GM06990 (cell line): Measurements from ENCODE around the gene PLOD3.

Experiments used
- DNase-seq: peaks from one replicate; pipeline ENCODE4 v3.0.0-alpha.2; 2011; ENCODE audit not compliant: insufficient read length; ENCODE audit errors: extremely low read depth
- H3K27me3 ChIP-seq: replicated peaks from 2 replicates; pipeline ENCODE4 v1.6.0; 2011; ENCODE audit warnings: low read length; ENCODE audit not compliant: control insufficient read depth, insufficient read depth
- H3K36me3 ChIP-seq: 2 replicates; pipeline ENCODE4 v1.5.1; 2011; ENCODE audit warnings: low read length; ENCODE audit not compliant: control insufficient read depth, insufficient read depth
- H3K4me3 ChIP-seq: replicated peaks from 2 replicates; pipeline ENCODE4 v1.5.1; 2011; ENCODE audit warnings: low read depth, mild to moderate bottlenecking, control low read depth, low read length
- CTCF ChIP-seq: IDR thresholded peaks from 2 replicates; pipeline ENCODE4 v1.5.1; 2011; ENCODE audit warnings: low read length, control low read depth, mild to moderate bottlenecking, inconsistent platforms; ENCODE audit not compliant: insufficient read depth, poor library complexity, severe bottlenecking

The PLOD3 gene

GRCh38 chr7:101170617-101171441 is 46.6 kb downstream of the PLOD3 start:
- H3K4me3 ChIP-seq = no peak overlapping the region
- DNase-seq = no peak
- no peak for TF ChIP-seq CTCF
- H3K36me3 ChIP-seq = no peaks in the 10 kb centered on the region
- peaks cover 1% of the 10 kb centered on the region for H3K27me3 ChIP-seq

- TF ChIP-seq CTCF = peak; percentile 98
- H3K27me3 ChIP-seq = peaks cover 1% of the 10 kb centered on the region
- DNase-seq = peak; percentile 75
- H3K4me3 ChIP-seq = no peak overlapping the region
- no peaks in the 10 kb centered on the region for H3K36me3 ChIP-seq
These were observed 47.4 kb downstream of the PLOD3 start for GRCh38 chr7:101169838-101170551.

- TF ChIP-seq CTCF = no peak
- no peak overlapping the region for H3K4me3 ChIP-seq
- H3K27me3 ChIP-seq = peaks cover 1% of the 10 kb centered on the region
- H3K36me3 ChIP-seq = no peaks in the 10 kb centered on the region
- DNase-seq = no peak
These were observed 48.1 kb downstream of the PLOD3 start for GRCh38 chr7:101169110-101169837.

GRCh38 chr7:101168412-101169049 is 48.9 kb downstream of the PLOD3 start:
- no peak for TF ChIP-seq CTCF
- no peak overlapping the region for H3K4me3 ChIP-seq
- H3K36me3 ChIP-seq = no peaks in the 10 kb centered on the region

GRCh38 chr7:101167645-101168411 is 49.6 kb downstream of the PLOD3 start:
- Histone ChIP-seq H3K4me3 (no peak overlapping the region), H3K27me3 (peaks cover 1% of the 10 kb centered on the region), H3K36me3 (no peaks in the 10 kb centered on the region)
- DNase-seq = no peak
- no peak for TF ChIP-seq CTCF

More at GRCh38 chr7:101168412-101169049, 48.9 kb downstream of the PLOD3 start:
- peaks cover 1% of the 10 kb centered on the region for H3K27me3 ChIP-seq
- no peak for DNase-seq
